T-helper 2 cell treated with Interferon-gamma antibody and Interleukin-4, amounts not matched to agents 5 μg/mL and 100 μg/mL, for 36 hours (primary cell): ENCODE results near the gene BCL2L12.
A peak's percentile ranks its signal among the peaks of the same experiment; 100 is the strongest.

Experiments used
- DNase-seq: peaks from one replicate; pipeline ENCODE4 v3.0.0; 2021; ENCODE audit warnings: low spot score
- H3K27ac Mint-ChIP-seq: one replicate; pipeline ENCODE4 v1.8.0; 2021; ENCODE audit warnings: mild to moderate bottlenecking, mixed read lengths
- H3K27me3 Mint-ChIP-seq: one replicate; pipeline ENCODE4 v1.8.0; 2021; ENCODE audit warnings: low read depth, mixed read lengths
- H3K36me3 Mint-ChIP-seq: one replicate; pipeline ENCODE4 v1.8.0; 2021; ENCODE audit warnings: low read depth, mixed read lengths
- H3K4me1 Mint-ChIP-seq: one replicate; pipeline ENCODE4 v1.8.0; 2021; ENCODE audit warnings: low read depth, mixed read lengths
- H3K4me3 Mint-ChIP-seq: one replicate; pipeline ENCODE4 v1.8.0; 2022; ENCODE audit warnings: mild to moderate bottlenecking, moderate library complexity, mixed read lengths
- H3K9me3 Mint-ChIP-seq: one replicate; pipeline ENCODE4 v1.8.0; 2021; ENCODE audit warnings: mixed read lengths

BCL2L12 gene

GRCh38 chr19:49681830-49682229, 16.1 kb downstream of the BCL2L12 start:
- Mint-ChIP-seq H3K27me3 (no peaks in the 10 kb centered on the region), H3K27ac (no peak overlapping the region), H3K36me3 (peaks cover 27% of the 10 kb centered on the region), H3K4me1 (peaks cover 20% of the 10 kb centered on the region), H3K4me3 (no peak overlapping the region), H3K9me3 (no peaks in the 10 kb centered on the region)
- DNase-seq: no peak

GRCh38 chr19:49682274-49682673, 16.5 kb downstream of the BCL2L12 start:
- DNase-seq: no peak
- Mint-ChIP-seq H3K4me1 (peaks cover 22% of the 10 kb centered on the region), H3K27me3 (no peaks in the 10 kb centered on the region), H3K27ac (no peak overlapping the region), H3K4me3 (no peak overlapping the region), H3K9me3 (no peaks in the 10 kb centered on the region), H3K36me3 (peaks cover 31% of the 10 kb centered on the region)

- peaks cover 15% of the 10 kb centered on the region for H3K4me1 Mint-ChIP-seq
- no peak overlapping the region for H3K27ac Mint-ChIP-seq
- DNase-seq: no peak
- no peaks in the 10 kb centered on the region for H3K9me3 Mint-ChIP-seq
- peaks cover 36% of the 10 kb centered on the region for H3K36me3 Mint-ChIP-seq
- no peak overlapping the region for H3K4me3 Mint-ChIP-seq
- no peaks in the 10 kb centered on the region for H3K27me3 Mint-ChIP-seq
These were observed 18.1 kb downstream of the BCL2L12 start for GRCh38 chr19:49683814-49684250.

GRCh38 chr19:49684251-49684982, 18.7 kb downstream of the BCL2L12 start:
- no peak overlapping the region for H3K27ac Mint-ChIP-seq
- H3K27me3 Mint-ChIP-seq: no peaks in the 10 kb centered on the region
- no peaks in the 10 kb centered on the region for H3K9me3 Mint-ChIP-seq
- DNase-seq: no peak
- peaks cover 36% of the 10 kb centered on the region for H3K36me3 Mint-ChIP-seq
- no peak overlapping the region for H3K4me3 Mint-ChIP-seq
- H3K4me1 Mint-ChIP-seq: peaks cover 15% of the 10 kb centered on the region

- peaks cover 14% of the 10 kb centered on the region for H3K4me1 Mint-ChIP-seq
- H3K36me3 Mint-ChIP-seq: peaks cover 37% of the 10 kb centered on the region
- no peak overlapping the region for H3K27ac Mint-ChIP-seq
- no peak overlapping the region for H3K4me3 Mint-ChIP-seq
- no peaks in the 10 kb centered on the region for H3K9me3 Mint-ChIP-seq
- no peaks in the 10 kb centered on the region for H3K27me3 Mint-ChIP-seq
- no peak for DNase-seq
These were observed 19.3 kb downstream of the BCL2L12 start for GRCh38 chr19:49684983-49685553.

GRCh38 chr19:49685845-49686332, 20.2 kb downstream of the BCL2L12 start:
- H3K36me3 Mint-ChIP-seq: peaks cover 37% of the 10 kb centered on the region

GRCh38 chr19:49686503-49687088, 20.9 kb downstream of the BCL2L12 start:
- DNase-seq: no peak
- Mint-ChIP-seq H3K27ac (no peak overlapping the region), H3K9me3 (no peaks in the 10 kb centered on the region), H3K27me3 (peaks cover 9% of the 10 kb centered on the region), H3K4me3 (no peak overlapping the region), H3K4me1 (peaks cover 20% of the 10 kb centered on the region), H3K36me3 (peaks cover 36% of the 10 kb centered on the region)

More at GRCh38 chr19:49685845-49686332, 20.2 kb downstream of the BCL2L12 start:
- Mint-ChIP-seq H3K27ac (peak overlapping the region; percentile 8), H3K4me3 (no peak overlapping the region), H3K27me3 (peaks cover 7% of the 10 kb centered on the region), H3K4me1 (peaks cover 18% of the 10 kb centered on the region), H3K9me3 (no peaks in the 10 kb centered on the region)
- DNase-seq: no peak

- Mint-ChIP-seq H3K9me3 (no peaks in the 10 kb centered on the region), H3K36me3 (peaks cover 31% of the 10 kb centered on the region), H3K4me3 (no peak overlapping the region), H3K27ac (no peak overlapping the region), H3K4me1 (peaks cover 19% of the 10 kb centered on the region), H3K27me3 (peaks cover 9% of the 10 kb centered on the region)
- DNase-seq: no peak
These were observed 21.4 kb downstream of the BCL2L12 start for GRCh38 chr19:49687150-49687549.

- no peak for DNase-seq
- no peak overlapping the region for H3K27ac Mint-ChIP-seq
- no peaks in the 10 kb centered on the region for H3K9me3 Mint-ChIP-seq
- H3K27me3 Mint-ChIP-seq: peaks cover 14% of the 10 kb centered on the region
- H3K4me3 Mint-ChIP-seq: no peak overlapping the region
- peaks cover 27% of the 10 kb centered on the region for H3K36me3 Mint-ChIP-seq
- peaks cover 16% of the 10 kb centered on the region for H3K4me1 Mint-ChIP-seq
These were observed 22.0 kb downstream of the BCL2L12 start for GRCh38 chr19:49687566-49688316.

- peaks cover 17% of the 10 kb centered on the region for H3K27me3 Mint-ChIP-seq
- no peak overlapping the region for H3K4me3 Mint-ChIP-seq
These were observed 22.9 kb downstream of the BCL2L12 start for GRCh38 chr19:49688531-49689132.

GRCh38 chr19:49689133-49690078, 23.7 kb downstream of the BCL2L12 start, which contains the start of gene ADM5:
ADM5 (plus strand) TSS chr19:49689594; CDS start chr19:49689838, 244 bp downstream.
- H3K27me3 Mint-ChIP-seq: peaks cover 17% of the 10 kb centered on the region
- DNase-seq: no peak
- no peak within 1 kb of the TSS for H3K27ac Mint-ChIP-seq
- H3K36me3 Mint-ChIP-seq: peaks cover 19% of the 10 kb centered on the region
- no peaks in the 10 kb centered on the region for H3K9me3 Mint-ChIP-seq
- peak within 1 kb of the TSS; percentile 81 for H3K4me3 Mint-ChIP-seq
- H3K4me1 Mint-ChIP-seq: peaks cover 16% of the 10 kb centered on the region

More at GRCh38 chr19:49688531-49689132, 22.9 kb downstream of the BCL2L12 start:
- Mint-ChIP-seq H3K27ac (no peak overlapping the region), H3K4me1 (peaks cover 16% of the 10 kb centered on the region), H3K36me3 (peaks cover 26% of the 10 kb centered on the region), H3K9me3 (no peaks in the 10 kb centered on the region)
- no peak for DNase-seq

GRCh38 chr19:49690079-49690655, 24.4 kb downstream of the BCL2L12 start:
- H3K9me3 Mint-ChIP-seq: no peaks in the 10 kb centered on the region
- peaks cover 19% of the 10 kb centered on the region for H3K36me3 Mint-ChIP-seq
- peaks cover 16% of the 10 kb centered on the region for H3K4me1 Mint-ChIP-seq
- peak overlapping the region; percentile 81 for H3K4me3 Mint-ChIP-seq
- no peak overlapping the region for H3K27ac Mint-ChIP-seq
- peaks cover 17% of the 10 kb centered on the region for H3K27me3 Mint-ChIP-seq
- DNase-seq: no peak
